GM18867 (cell line): ENCODE results near the gene RFX6.
A peak's percentile ranks its signal among the peaks of the same experiment; 100 is the strongest.
"Not testable (repeated sequence)": the region's sequence is repeated elsewhere in the genome, so short reads cannot be mapped to it uniquely, and the experiment has no call there.

Source experiments
- ATAC-seq: cut with Tn5 transposase; IDR thresholded peaks from one replicate; pipeline ENCODE4 v1.9.1; 2021; ENCODE audit warnings: mild to moderate bottlenecking, moderate library complexity; ENCODE audit not compliant: unreplicated experiment

The RFX6 gene, protein sequence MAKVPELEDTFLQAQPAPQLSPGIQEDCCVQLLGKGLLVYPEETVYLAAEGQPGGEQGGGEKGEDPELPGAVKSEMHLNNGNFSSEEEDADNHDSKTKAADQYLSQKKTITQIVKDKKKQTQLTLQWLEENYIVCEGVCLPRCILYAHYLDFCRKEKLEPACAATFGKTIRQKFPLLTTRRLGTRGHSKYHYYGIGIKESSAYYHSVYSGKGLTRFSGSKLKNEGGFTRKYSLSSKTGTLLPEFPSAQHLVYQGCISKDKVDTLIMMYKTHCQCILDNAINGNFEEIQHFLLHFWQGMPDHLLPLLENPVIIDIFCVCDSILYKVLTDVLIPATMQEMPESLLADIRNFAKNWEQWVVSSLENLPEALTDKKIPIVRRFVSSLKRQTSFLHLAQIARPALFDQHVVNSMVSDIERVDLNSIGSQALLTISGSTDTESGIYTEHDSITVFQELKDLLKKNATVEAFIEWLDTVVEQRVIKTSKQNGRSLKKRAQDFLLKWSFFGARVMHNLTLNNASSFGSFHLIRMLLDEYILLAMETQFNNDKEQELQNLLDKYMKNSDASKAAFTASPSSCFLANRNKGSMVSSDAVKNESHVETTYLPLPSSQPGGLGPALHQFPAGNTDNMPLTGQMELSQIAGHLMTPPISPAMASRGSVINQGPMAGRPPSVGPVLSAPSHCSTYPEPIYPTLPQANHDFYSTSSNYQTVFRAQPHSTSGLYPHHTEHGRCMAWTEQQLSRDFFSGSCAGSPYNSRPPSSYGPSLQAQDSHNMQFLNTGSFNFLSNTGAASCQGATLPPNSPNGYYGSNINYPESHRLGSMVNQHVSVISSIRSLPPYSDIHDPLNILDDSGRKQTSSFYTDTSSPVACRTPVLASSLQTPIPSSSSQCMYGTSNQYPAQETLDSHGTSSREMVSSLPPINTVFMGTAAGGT

DNA sequence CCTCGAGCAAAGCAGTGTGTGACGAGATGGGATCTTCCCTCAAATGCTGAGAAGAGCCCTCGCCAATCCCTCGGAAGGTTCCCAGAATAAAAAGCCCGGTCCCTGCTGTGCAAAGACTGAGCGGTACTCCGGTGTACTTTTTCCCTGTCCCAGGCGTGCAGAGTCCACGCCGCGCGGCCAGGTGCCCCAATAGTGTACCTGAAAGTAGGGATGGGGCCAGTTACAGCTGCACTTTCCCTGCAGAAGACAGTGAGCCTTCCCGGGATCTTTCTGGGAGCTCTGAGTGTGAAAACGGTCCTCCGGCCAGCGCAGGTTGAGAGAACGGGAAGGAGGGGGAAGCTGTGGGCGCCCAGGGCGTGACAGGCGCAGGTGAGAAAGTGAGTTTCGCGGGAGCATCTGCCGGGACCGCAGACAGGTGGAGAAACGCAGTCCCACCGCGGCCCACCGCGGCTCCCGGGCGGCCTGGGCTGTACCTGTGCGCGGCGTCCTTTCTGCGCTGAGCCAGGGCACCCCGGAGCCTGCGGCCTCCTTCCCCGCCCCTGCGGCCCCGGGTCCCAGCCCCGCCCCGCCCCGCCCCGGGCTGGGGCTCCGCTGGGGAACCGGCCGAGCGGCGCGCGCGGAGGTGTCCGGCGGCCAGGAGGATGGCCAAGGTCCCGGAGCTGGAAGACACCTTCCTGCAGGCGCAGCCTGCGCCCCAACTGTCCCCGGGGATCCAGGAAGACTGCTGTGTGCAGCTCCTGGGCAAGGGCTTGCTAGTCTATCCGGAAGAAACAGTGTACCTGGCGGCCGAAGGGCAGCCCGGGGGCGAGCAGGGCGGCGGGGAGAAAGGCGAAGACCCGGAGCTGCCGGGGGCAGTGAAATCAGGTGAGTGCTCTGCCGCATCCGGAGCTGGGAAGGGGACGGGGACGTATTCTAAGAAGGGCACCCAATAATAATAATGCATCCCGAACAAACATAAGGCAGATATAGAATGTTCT lies at the start of gene RFX6:
Gene RFX6 (plus strand): TSS at position 608 of the 977 bp plus-strand sequence. CDS start 34 bp downstream, at position 642.
- no peak for ATAC-seq

DNA sequence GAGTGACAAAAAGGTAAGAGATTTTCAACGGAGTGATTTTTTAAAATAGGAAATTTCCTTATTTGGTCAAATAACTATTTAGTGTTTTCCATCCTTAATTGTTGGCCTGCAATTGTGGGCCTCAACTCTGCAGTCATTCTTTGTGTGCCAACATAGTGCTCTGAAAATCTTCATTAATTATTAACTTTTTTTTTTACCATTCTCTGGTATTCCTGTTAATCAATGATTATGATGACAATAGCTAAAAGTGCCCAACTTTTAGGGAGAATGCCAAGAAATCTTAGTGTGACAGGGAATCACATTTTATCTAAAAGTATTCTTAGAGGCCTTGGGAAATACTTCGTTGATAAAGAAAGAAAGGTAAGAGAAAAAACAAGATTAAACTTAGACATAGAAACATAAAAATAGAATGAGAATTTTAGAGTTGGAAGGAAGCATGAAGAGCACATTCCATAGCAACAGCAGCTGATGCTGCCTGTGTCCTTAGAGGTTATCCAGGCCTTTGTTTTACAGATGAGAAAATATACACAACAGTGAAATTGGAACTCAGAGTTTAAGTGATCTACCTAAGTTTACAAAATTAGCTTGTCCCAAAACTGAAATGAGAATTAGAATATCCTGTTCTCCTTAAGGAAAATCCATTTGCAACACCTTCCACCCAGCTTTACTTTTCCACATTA lies 49.3 kb upstream of the RFX6 start:
- no peak for ATAC-seq

DNA sequence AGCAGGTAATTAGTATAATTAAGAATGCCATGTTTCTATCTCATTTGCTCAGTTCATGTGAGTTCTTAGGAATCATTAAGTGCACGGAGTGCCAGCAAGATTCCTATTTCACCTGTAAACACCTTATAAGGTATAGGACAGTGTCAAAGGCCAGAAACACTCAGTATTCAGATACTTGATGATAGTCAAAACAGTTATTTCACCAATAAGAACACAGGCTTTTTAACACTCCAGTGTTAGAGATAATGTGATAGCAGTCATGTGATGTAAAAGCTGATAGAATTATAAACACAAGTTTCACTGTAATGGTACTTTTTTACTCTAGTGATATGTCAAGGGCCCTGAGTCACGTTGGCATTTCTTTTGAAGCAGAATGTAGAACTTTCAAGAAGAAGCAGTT lies 48.1 kb upstream of the RFX6 start, which contains the start of gene GPRC6A:
Gene GPRC6A (minus strand): TSS at position 101 of the 400 bp plus-strand sequence. CDS start 70 bp downstream, at position 31.
- no peak for ATAC-seq

DNA sequence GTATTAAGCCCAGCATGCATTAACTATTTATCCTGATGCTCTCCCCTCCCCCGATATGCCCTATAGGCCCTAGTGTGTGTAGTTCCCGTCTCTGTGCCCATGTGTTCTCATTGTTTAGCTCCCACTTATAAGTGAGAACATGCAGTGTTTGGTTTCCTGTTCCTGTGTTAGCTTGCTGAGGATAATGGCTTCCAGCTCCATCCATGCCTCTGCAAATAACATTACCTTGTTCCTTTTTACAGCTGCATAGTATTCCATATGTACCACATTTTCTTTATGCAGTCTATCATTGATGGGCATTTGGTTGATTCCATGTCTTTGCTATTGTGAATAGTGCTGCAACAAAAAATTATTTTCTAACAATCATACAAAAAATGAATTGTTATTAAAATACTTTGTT lies 42.5 kb upstream of the RFX6 start:
- ATAC-seq = not testable (repeated sequence)

DNA sequence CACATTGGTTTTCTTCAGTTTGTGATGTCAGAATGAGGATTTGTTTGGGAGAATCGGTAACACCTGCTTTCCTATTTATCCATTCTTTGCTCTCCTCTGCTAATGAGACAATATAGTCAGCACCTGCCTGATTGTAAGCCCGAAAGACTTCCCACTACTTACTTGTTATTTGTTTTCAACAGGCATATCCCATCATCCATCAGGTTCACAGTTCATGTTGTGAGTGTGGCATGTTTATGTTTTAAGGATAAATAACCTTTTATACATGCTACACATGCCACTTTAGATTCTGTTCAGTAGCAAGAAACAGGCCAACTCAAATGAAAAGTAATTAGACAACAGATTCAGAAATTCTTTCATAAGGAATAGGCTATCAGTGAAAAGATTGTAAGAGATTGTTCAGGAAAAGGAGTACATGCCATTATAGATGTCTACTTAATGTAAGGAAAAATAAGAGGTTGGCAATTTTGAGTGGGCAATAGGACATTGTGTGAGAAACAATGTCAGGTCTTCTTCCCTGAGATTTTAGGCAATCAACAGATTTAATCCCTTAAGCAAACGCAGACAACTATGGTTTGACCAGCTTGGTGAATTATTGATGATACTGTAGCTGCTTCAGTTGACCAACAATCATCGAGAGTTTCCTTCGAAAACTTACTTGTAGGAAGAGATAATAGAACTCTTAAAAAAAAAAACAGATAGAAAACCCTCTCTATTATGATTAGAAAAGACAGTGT lies 40.3 kb upstream of the RFX6 start:
- ATAC-seq = no peak

DNA sequence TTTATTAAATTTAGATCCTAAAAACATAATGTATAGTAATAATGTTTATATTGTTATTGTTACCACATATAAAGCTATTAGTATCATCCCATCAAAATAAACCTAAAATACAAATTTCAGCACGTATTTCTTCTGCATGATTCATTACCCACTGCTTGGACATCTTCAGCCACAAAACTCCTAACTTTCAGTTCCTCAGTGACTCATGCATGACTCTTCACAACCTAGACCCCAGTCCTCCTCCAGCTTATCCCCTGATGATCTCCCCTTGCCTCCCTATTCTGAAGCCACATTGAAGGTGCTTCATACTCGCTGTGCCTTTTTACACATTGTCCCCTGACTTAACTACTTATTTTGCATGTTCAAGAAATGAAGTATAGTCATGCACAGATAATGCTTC lies 37.0 kb upstream of the RFX6 start:
- no peak for ATAC-seq

DNA sequence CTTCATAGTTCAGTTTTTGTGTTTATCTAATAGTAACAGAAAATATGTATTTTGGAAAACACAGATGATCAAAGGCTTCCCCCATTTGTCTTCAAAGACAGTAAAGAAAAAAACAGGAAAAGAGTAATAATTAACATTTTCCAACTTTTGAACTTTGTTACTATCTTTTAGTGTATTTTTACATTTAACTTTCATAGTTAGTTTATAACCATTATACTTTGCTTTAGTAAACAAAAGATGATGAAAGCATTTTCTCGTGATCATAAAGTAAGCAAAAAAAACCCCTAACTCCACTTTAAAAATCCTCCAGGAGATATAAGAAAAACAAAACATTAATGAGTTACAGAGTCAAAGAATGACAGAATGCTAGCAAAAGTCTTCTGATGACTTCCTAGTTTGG lies 34.6 kb upstream of the RFX6 start:
- no peak for ATAC-seq

DNA sequence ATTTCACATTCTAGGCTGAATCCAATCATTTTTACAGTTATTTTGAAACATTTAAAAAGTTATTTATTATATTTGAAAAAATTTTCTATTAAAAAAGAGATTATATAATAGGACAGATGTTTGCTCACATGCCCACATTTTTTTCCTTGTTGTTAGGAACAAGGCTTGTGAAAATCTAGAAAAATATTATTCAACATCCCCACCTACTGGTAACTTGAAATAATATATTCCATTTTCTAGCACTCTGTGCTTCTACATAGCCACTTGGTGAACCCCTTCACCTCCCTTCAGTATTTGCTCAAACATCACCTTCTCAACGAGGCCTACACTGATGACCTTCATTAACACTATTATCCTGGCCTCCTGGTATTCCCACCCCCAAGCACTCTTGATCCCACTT lies 29.8 kb upstream of the RFX6 start:
- peak; percentile 69 for ATAC-seq

DNA sequence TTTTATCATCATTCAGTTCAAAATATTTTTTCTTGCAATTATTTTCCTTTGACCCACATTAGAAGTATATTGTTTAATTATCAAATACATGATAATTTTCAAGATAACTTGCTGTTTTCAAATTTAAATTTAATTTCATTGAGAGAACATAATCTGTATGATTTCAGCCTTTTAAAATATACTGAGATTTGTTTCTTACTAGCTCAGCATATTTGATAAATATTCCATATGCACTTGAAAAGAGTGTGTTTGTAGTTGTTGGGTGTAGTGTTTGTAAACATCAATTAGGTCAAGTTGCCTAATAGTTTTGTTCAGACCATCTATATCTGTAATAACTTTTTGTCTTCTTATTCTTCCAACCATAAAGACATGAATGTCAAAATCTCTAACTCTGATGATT lies 19.0 kb upstream of the RFX6 start:
- no peak for ATAC-seq

DNA sequence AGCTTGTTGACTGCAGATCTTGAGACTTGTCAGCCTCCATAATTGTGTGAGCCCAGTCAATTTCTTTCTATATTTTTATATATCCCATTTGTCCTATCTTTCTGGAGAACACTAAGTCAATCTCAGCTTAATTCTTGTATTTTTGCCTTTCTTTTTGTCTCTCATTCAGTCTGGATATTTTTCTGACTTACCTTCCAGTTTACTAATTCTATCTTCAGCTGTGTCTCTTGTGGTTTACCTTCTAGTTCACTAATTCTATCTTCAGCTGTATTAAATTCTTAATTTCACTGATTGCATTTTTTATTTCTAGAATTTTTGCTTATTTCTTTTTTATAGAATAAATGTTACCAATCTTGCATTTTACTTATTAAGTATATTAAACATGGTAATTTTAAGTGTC lies 17.8 kb upstream of the RFX6 start:
- ATAC-seq = no peak

DNA sequence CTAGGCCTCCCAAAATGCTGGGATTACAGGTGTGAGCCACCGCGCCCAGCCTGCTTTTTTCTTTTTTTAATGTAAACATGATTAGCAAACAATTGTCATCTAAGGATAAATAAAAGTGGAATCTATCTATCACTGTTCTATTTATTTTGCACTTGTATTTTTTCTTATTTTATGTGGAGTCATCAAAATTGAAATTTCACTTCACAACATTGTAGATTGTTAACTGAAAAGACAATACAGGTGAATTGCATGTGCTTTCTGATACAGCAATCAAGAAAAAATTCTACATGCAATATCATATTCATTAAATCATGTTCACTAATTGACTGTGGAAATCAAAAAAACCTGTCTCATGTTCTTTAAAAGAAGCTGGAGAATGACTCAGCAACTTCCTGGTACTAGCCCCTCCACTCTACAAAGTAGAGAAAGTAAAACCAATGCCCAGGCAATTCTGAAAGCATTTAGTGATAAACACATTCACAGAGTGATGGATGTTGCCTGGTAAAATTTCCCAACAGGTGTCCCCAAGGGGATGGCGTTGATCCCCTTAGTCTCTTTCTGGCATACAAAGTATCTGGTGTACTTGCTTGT lies 10.7 kb upstream of the RFX6 start:
- peak; percentile 90 for ATAC-seq

DNA sequence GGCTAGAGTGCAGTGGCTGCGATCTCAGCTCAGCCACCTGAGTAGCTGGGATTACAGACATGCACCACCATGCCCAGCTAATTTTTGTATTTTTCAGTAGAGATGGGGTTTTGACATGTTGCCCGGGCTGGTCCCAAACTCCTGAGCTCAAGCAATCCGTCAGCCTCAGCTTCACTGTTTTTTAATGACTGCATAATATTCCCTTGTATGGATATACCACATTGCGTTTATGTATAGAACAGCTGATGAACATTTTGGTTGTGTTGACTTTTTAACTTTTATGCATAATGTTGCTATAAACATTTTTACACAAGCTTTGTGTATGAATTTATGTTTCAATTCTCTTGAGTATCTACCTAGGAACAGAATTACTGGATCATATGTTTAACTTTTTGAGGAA lies 4.3 kb upstream of the RFX6 start:
- ATAC-seq = no peak

DNA sequence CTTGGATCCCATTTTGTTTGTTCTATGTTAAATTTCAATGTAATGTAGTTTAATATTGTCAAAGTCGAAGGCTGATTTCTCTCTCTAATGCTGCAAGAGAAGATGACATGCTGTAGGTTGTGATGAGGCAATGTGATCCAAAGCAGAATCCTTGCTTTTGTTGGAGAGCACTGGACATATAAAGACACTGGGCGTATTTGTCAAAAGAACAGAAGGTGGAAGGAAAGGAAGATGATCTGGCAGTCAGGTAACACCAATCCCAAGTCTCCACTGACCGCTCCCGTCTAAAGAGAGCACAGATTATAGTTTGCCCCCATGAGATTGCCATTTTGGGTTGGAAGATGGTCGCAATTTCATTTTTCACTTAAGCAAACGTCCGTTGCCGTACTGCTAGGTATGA lies 935 bp upstream of the RFX6 start:
- ATAC-seq = no peak

DNA sequence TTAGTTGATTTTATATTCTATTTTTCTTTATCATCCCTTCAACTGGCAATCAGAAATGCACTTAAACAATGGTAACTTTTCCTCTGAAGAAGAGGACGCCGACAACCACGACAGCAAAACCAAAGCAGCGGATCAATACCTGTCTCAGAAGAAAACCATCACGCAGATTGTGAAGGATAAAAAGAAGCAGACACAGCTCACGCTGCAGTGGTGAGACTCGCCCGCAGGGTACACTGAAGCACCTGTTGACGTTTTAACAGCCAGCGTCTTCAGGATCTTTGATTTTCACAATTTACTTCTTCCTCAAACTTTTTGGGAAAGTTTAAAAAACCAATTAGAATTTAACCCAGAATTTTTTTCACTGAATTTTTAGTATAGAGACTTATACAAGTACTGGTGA lies 701 bp downstream of the RFX6 start:
- ATAC-seq = no peak

DNA sequence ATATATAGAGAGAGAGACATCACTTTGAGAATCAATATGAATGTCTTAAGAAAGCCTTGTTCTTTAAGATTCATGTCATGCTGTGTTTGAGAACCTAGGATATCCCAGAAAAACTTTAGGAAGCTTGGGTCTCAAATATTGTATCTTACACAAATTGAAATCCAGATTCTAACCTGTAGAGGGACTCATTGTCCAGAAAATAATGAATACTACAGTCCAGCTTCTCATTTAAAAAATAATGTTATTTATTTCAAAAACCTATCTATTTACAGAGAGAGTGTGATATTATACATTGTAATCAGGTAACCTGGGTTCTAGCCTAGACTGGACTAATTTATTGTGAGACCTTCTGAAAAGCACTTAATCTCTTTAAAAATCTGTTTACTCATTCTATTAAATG lies 4.2 kb downstream of the RFX6 start:
- ATAC-seq = no peak

DNA sequence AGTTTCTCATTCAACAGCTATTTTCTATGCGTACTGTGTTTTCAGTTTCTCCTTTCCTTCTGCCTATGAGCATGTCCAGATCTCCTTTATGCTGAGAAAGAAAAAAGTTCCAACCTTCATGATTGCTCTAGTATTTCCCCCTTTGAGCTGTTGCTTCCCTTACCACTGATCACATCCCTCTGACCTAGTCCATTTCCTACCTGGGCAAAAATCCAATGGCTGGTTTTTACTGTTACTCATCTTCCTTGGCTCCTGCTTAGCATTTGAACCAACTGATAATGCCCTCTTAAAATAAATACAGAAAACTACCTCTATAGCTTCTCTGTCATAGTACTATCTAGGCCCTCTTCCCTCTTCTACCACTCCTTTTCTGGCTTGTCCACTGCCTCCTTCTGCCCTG lies 6.0 kb downstream of the RFX6 start:
- ATAC-seq = no peak

DNA sequence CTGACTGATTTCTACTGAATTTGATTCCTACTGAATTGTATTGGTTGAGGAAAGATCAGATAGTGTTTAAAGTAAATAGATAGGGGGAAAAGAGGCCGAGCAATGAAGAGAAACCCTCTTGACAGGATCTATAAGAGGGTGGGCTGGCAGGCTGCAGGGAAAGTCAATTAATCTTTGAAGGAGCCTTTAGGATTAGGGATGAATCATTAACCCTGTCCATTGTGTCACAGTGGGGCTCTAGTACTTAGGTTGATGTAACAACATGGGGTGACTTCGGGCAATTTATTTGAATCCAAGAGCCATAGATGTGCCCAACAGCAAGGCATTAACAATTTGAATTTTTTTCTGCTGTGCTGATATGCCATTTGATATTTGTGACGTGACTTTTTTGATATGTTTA lies 7.5 kb downstream of the RFX6 start:
- no peak for ATAC-seq

DNA sequence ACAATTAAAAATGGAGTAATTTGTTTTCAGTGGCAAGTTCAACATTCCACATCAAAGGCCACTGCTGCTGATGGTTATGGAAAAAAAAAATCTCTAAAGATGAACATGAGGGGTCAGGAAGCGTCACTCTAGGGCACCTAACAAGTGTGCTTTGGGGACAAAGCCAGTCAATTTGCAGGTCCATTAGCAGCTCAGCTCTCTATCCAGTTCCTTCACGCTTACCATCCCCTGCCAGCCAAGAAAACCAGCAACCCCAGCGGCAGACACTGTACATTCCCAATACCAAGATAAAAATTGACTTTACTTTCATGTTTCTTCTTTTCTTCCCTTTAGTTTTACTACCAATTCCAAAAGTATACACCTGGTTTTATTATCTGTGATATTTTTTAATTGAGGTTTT lies 10.1 kb downstream of the RFX6 start:
- no peak for ATAC-seq

DNA sequence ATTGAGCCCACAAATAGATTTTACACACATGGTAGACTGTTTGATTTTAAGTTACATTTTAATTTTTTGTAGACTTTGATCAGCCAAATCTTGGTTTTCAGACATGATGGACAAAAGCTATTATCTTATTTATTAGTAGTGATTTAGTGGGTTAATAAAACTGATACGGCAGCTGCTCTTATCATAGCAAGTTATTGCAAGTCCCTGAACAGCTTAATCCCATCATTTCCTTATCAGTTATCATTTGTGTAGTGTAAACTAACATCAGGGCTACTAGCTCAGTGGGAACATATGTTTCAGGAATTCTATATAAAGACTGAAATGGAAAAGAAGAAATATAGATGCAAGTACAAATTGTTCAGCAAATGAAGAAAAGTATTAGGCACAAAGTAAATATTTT lies 10.9 kb downstream of the RFX6 start:
- ATAC-seq = no peak
